Adrenal gland (tissue), 5 donors: ENCODE data around the gene RBMS2.

Experiments used
- CTCF ChIP-seq, 6 experiments: fragments of 450-650 bp in 4 of 6; fragments of 200-600 bp in 2 of 6; sonication (generic) in 1 of 6; IDR thresholded peaks; 1 replicate in 5 of 6; 2 replicates in 1 of 6; pipeline versions ENCODE4 v1.5.1 to v1.8.0; 2016 to 2021; ENCODE audit warnings: antibody characterized with exemption in 6 of 6, mild to moderate bottlenecking in 2 of 6, moderate library complexity in 1 of 6
- POLR2A ChIP-seq, 2 donors: fragments of 450-650 bp; IDR thresholded peaks; one replicate each; pipeline ENCODE4 v1.6.1; 2017; ENCODE audit warnings: antibody characterized with exemption in 2 of 2, mild to moderate bottlenecking in 2 of 2, moderate library complexity in 1 of 2
- donor health status: DM: no; HTN: no; CAD: no.

GRCh38 chr12:56614627-56615026 lies 93.0 kb downstream of the RBMS2 start:
- no peak for TF ChIP-seq POLR2A (IDR thresholded peaks at IDR 0.05)
- TF ChIP-seq CTCF (IDR thresholded peaks at IDR 0.05) = no peak
